GM23338 (cell line): ENCODE measurements around the gene FLG2. TPM values are rescaled to one million over a fixed set of nuclear protein-coding genes. Genes with fewer than 3 reads are reported as not detected.

Experiments used
- ATAC-seq: fragments of 200-7000 bp; cut with Tn5 transposase; 3 replicates; pipeline ENCODE4 v1.9.1; 2020
- DNase-seq: peaks from one replicate; pipeline ENCODE4 v3.0.0-alpha.2; 2015; ENCODE audit warnings: low spot score
- H2AFZ ChIP-seq: fragments of 200-600 bp; sonication (generic); 2 replicates; pipeline ENCODE4 v1.8.0; 2016; ENCODE audit warnings: antibody characterized with exemption, mild to moderate bottlenecking, moderate library complexity
- H3F3A ChIP-seq: fragments of 200-600 bp; sonication (generic); replicated peaks from 2 replicates; pipeline ENCODE4 v1.8.0; 2017; ENCODE audit warnings: antibody characterized with exemption, mixed run types, low read depth
- H3K27ac ChIP-seq: fragments of 200-600 bp; sonication (generic); 2 replicates; pipeline ENCODE4 v1.6.1; 2016; ENCODE audit warnings: low read depth
- H3K27me3 ChIP-seq: fragments of 200-600 bp; sonication (generic); 2 replicates; pipeline ENCODE4 v1.8.0; 2016; ENCODE audit warnings: mild to moderate bottlenecking, mixed run types, moderate library complexity; ENCODE audit not compliant: insufficient read depth
- H3K36me3 ChIP-seq: fragments of 200-600 bp; sonication (generic); 2 replicates; pipeline ENCODE4 v1.8.0; 2016; ENCODE audit warnings: mild to moderate bottlenecking; ENCODE audit not compliant: insufficient read depth
- H3K4me1 ChIP-seq: fragments of 200-600 bp; sonication (generic); 2 replicates; pipeline ENCODE4 v1.8.0; 2016; ENCODE audit warnings: mild to moderate bottlenecking, moderate library complexity; ENCODE audit not compliant: insufficient read depth
- H3K4me2 ChIP-seq: fragments of 200-600 bp; sonication (generic); 2 replicates; pipeline ENCODE4 v1.7.1; 2017; ENCODE audit warnings: mixed run types
- H3K4me3 ChIP-seq: fragments of 200-600 bp; sonication (generic); 2 replicates; pipeline ENCODE4 v1.6.1; 2016; ENCODE audit warnings: mixed run types
- H3K79me2 ChIP-seq: fragments of 200-600 bp; sonication (generic); replicated peaks from 2 replicates; pipeline ENCODE4 v1.8.0; 2017; ENCODE audit warnings: mild to moderate bottlenecking; ENCODE audit not compliant: insufficient read depth
- H3K9me2 ChIP-seq: fragments of 200-600 bp; sonication (generic); 2 replicates; pipeline ENCODE4 v1.8.0; 2017; ENCODE audit not compliant: insufficient read depth
- H4K20me1 ChIP-seq: fragments of 200-600 bp; sonication (generic); replicated peaks from 2 replicates; pipeline ENCODE4 v1.8.0; 2017; ENCODE audit warnings: mild to moderate bottlenecking; ENCODE audit not compliant: insufficient read depth
- H3K27ac Mint-ChIP-seq: 2 replicates; pipeline ENCODE4 v1.8.0; 2020; ENCODE audit warnings: inconsistent platforms, mild to moderate bottlenecking, moderate library complexity, mixed read lengths
- H3K27me3 Mint-ChIP-seq: 3 replicates; pipeline ENCODE4 v1.8.0; 2022; ENCODE audit warnings: low read depth, mild to moderate bottlenecking, moderate library complexity, mixed read lengths, inconsistent platforms; ENCODE audit not compliant: insufficient read depth, poor library complexity
- H3K36me3 Mint-ChIP-seq: 3 replicates; pipeline ENCODE4 v1.8.0; 2021; ENCODE audit warnings: low read depth, mild to moderate bottlenecking, inconsistent platforms, moderate library complexity, mixed read lengths
- H3K4me1 Mint-ChIP-seq: 3 replicates; pipeline ENCODE4 v1.8.0; 2020; ENCODE audit warnings: mild to moderate bottlenecking, inconsistent platforms, mixed read lengths
- H3K4me3 Mint-ChIP-seq: 3 replicates; pipeline ENCODE4 v1.8.0; 2021; ENCODE audit warnings: moderate library complexity, mild to moderate bottlenecking, inconsistent platforms, mixed read lengths
- H3K9me3 Mint-ChIP-seq: 3 replicates; pipeline ENCODE4 v1.8.0; 2020; ENCODE audit warnings: moderate library complexity, mild to moderate bottlenecking, inconsistent platforms, mixed read lengths
- CTCF ChIP-seq, 2 experiments: fragments of 200-600 bp in 1 of 2; sonication (generic) in 1 of 2; conservative IDR thresholded peaks; 2 replicates each; pipeline versions ENCODE4 v1.5.1 to v1.6.1; 2016 to 2017; ENCODE audit warnings: antibody characterized with exemption in 2 of 2, low read depth in 2 of 2, mild to moderate bottlenecking in 2 of 2, moderate library complexity in 1 of 2
- EZH2 ChIP-seq: fragments of 200-600 bp; sonication (generic); IDR thresholded peaks from one replicate; pipeline ENCODE4 v1.8.0; 2017; ENCODE audit warnings: antibody characterized with exemption, mild to moderate bottlenecking, low read depth; ENCODE audit not compliant: unreplicated experiment
- EZH2phosphoT487 ChIP-seq: fragments of 200-600 bp; sonication (generic); IDR thresholded peaks from one replicate; pipeline ENCODE4 v1.8.1; 2018; ENCODE audit warnings: antibody characterized with exemption; ENCODE audit not compliant: unreplicated experiment
- REST ChIP-seq: IDR thresholded peaks from one replicate; pipeline ENCODE4 v1.6.1; 2018; ENCODE audit warnings: antibody characterized with exemption; ENCODE audit not compliant: unreplicated experiment
- ZNF114 ChIP-seq: fragments of 250-450 bp; sonication (Bioruptor Pico); IDR thresholded peaks from 2 replicates; pipeline ENCODE4 v1.5.0; 2020; ENCODE audit warnings: mild to moderate bottlenecking, moderate library complexity
- ZNF331 ChIP-seq: fragments of 250-450 bp; sonication (Bioruptor Pico); IDR thresholded peaks from 2 replicates; pipeline ENCODE4 v1.5.0; 2020; ENCODE audit warnings: low read depth, mild to moderate bottlenecking, moderate library complexity
- ZNF462 ChIP-seq: fragments of 250-450 bp; sonication (Bioruptor Pico); IDR thresholded peaks from 2 replicates; pipeline ENCODE4 v1.5.0; 2020; ENCODE audit warnings: mild to moderate bottlenecking, moderate library complexity
- polyA plus RNA-seq: library from polyadenylated mRNA; unstranded; fragments of >200 nt; fragmentation: Nextera tagmentation; extraction: Ambion mirVana; gene quantifications from 2 replicates; pipeline ENCODE4 v1.2.1, GENCODE V29; 2016
- total RNA-seq: library from RNA; depleted of rRNA; stranded (reverse); fragments of >200 nt; shearing (Covaris generic); gene quantifications from 2 replicates; pipeline ENCODE4 v1.2.3, GENCODE V29; 2014

Gene FLG2
- total and polyA plus RNA-seq, 2 experiments from 2014 or later: not detected

- TF ChIP-seq ZNF462 (CRISPR knock-in tag) (no peak), EZH2phosphoT487 (no peak), ZNF114 (CRISPR knock-in tag) (no peak), CTCF (conservative IDR thresholded peaks at IDR 0.05; ENCODE audit: low read depth in 2 of 2) (no peak)
Measured at GRCh38 chr1:152356736-152357135, 3.1 kb downstream of the FLG2 start (continued).

- Mint-ChIP-seq H3K4me1 (no peaks in the 10 kb centered on the region), H3K27ac (no peak overlapping the region), H3K9me3 (peaks cover under 1% of the 10 kb centered on the region), H3K36me3 (peaks cover 18% of the 10 kb centered on the region), H3K27me3 (no peaks in the 10 kb centered on the region), H3K4me3 (no peak overlapping the region)
- Histone ChIP-seq H4K20me1 (no peaks in the 10 kb centered on the region), H2AFZ (no peak overlapping the region), H3K27ac (no peak overlapping the region), H3K27me3 (no peaks in the 10 kb centered on the region), H3K36me3 (no peaks in the 10 kb centered on the region), H3K4me2 (no peak overlapping the region), H3K4me3 (no peak overlapping the region), H3K9me2 (0 out of 2 replicates have a peak, but pooled peaks cover 3% of the 10 kb centered on the region), H3K79me2 (no peaks in the 10 kb centered on the region), H3K4me1 (no peaks in the 10 kb centered on the region), H3F3A (no peaks in the 10 kb centered on the region)
- DNase-seq (no peak), ATAC-seq (no peak)
- no peak for TF ChIP-seq REST
- TF ChIP-seq ZNF331 (CRISPR knock-in tag): no peak
- TF ChIP-seq EZH2: no peak
- TF ChIP-seq CTCF (conservative IDR thresholded peaks at IDR 0.05; ENCODE audit: low read depth in 2 of 2): no peak
Measured at GRCh38 chr1:152349611-152350010, 10.2 kb downstream of the FLG2 start.
